Omental fat pad (tissue), 4 donors: Measurements from ENCODE around the gene MDK. TPM values are rescaled to one million over a fixed set of nuclear protein-coding genes. Genes with fewer than 3 reads are reported as not detected.
A peak's percentile ranks its signal among the peaks of the same experiment; 100 is the strongest.

Source experiments
- ATAC-seq: fragments of 150-250 bp; one replicate; pipeline ENCODE4 v1.9.1; 2016; ENCODE audit warnings: mild to moderate bottlenecking, moderate library complexity; ENCODE audit not compliant: low FRiP score
- DNase-seq: peaks from one replicate; pipeline ENCODE4 v3.0.0-alpha.2; 2019; ENCODE audit warnings: low spot score
- total RNA-seq, 4 donors: library from RNA; depleted of rRNA; stranded (reverse); fragments of >200 nt; gene quantifications; one replicate each; pipeline ENCODE4 v1.1.0, GENCODE V29; 2016
- TF ChIP-seq, protein P1 (sequence below), 3 donors: fragments of 450-650 bp; IDR thresholded peaks; one replicate each; pipeline ENCODE4 v1.5.1; 2016 to 2017; ENCODE audit warnings: antibody characterized with exemption in 3 of 3, mild to moderate bottlenecking in 3 of 3, moderate library complexity in 2 of 3

The MDK gene, protein sequence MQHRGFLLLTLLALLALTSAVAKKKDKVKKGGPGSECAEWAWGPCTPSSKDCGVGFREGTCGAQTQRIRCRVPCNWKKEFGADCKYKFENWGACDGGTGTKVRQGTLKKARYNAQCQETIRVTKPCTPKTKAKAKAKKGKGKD
- 10 to 100 TPM; 11.7 to 18.1 (median 15.2) TPM for total RNA-seq

DNA sequence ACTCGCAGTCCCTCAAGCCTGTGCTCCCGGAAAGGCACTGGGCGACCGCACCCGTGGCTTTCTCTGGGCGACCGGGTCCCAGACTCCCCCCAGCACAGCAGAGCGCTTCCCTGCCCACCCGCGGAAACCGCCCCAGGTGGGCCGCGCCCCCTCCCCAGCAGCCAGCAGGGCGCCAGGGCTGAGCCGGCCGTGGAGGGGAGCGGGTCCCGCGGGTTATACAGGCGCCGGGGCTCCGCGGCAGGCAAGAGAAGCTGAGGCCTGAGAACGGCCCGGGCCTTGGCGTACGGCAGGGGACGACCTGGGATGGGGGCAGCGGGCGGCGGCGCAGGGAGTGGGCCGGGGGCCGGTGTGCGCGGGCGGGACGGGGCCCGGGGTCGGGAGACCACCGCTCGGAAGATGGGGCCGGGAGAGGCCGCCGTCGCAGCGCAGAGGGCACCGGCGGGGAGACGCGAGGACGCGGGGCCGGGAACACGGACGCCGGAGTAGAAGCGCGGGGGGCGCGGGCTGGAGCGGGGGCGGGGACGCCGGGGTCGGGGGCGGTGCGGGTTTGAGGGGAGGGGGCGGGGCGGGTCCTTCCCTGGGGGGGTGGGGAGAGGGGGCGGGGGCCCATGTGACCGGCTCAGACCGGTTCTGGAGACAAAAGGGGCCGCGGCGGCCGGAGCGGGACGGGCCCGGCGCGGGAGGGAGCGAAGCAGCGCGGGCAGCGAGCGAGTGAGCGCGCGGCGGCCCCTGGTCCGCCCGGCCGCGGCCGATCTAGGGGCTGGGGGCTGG lies at the start of gene MDK:
Gene MDK, plus strand, starts transcription at position 622 of the 771 bp plus-strand sequence. CDS start 389 bp downstream, outside the sequence.
- DNase-seq = no peak
- peak; percentile 8 for ATAC-seq
- TF ChIP-seq, protein P1, sequence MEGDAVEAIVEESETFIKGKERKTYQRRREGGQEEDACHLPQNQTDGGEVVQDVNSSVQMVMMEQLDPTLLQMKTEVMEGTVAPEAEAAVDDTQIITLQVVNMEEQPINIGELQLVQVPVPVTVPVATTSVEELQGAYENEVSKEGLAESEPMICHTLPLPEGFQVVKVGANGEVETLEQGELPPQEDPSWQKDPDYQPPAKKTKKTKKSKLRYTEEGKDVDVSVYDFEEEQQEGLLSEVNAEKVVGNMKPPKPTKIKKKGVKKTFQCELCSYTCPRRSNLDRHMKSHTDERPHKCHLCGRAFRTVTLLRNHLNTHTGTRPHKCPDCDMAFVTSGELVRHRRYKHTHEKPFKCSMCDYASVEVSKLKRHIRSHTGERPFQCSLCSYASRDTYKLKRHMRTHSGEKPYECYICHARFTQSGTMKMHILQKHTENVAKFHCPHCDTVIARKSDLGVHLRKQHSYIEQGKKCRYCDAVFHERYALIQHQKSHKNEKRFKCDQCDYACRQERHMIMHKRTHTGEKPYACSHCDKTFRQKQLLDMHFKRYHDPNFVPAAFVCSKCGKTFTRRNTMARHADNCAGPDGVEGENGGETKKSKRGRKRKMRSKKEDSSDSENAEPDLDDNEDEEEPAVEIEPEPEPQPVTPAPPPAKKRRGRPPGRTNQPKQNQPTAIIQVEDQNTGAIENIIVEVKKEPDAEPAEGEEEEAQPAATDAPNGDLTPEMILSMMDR (IDR thresholded peaks at IDR 0.05) = no peak

DNA sequence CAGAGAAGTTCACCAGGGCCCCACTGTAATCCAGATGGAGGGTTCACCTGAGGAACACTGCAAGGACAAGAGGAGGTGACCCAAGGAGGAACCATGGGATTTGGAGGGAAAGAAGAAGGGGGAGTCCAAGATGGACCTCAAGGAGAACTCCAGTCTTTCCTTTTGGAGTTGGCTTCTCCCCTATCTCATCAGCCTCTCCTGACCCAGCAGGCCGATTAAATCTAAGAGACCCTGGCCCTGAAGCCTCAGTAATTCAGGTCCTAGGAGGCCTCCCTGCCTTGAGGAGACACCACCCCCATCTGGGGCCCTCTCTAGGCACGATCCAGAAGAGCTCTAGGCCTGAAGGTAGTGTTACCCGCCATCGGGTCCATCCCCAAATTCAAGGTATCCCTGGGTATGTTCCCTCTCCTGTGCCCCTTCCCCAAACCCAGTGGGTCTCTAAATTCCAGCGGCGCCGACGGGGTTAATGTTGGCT lies 49.3 kb upstream of the MDK start:
- no peak for ATAC-seq
- DNase-seq = no peak
- TF ChIP-seq, protein P1 (IDR thresholded peaks at IDR 0.05) = no peak

DNA sequence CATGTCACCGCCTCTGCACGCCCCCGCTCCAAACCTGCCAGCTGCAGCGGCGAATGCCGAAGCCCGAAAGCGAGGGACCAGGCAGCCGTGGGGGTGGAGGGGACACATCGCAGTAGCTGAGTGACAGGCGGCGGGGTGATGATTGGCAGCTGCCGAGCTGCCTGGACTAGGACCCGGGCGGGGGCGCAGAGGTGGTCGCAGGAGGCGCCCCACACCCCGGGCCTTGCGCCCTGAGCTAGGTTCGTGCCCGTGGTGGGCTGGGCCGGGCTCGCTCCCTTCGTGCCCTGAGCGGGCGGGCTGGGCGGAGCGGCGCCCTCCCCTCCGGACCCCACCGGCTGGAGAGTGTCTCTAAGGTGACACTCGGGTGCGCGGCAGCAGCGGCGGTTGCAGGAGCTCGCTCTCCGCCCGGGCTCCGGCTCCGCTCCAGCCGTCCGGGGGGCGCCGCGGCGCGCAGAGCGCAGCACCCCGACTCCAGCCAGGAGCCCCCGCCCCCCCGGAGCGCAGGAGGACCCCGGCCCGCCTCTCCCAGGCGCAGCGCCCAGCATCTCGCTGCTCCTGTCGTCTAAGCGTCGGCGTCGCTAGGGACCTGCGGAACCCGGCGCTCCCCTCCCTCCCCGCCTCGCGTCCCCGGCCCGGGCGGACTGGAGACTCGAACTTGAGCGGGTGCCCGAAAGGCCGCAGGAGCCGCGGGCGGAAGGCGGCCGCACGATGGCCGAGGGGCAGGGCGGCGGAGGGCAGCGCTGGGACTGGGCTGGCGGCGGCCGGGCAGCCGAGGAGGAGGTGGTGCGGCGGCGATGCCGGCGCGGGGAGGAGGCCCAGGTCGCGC lies 48.7 kb upstream of the MDK start:
- DNase-seq (no peak), ATAC-seq (peak; percentile 40)
- TF ChIP-seq, protein P1 (IDR thresholded peaks at IDR 0.05) = no peak

DNA sequence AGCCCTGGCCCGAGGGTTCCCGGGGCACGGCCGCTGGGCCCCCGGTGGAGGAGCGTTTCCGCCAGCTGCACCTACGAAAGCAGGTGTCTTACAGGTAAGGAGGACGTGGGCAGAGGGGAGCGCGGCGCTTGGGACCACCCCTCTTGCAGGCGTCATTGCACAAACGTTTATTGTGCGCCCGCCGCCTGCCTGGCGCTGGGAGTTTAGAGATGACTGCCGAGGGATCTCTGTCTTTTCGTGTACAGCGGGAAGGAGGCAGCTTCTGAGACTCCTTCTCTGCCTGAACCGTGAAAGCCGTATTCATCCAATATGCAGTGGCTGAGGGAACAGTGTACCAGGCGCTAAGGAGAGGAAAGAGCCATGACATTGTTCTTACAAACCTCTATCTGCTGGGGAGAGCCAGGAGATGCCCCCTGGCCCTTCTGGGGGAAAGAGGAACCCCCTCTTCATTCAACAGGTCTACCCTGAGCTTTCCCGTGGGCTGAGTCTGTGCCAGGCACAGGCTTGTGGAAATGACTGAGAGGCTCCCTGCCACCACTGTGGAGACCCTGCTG lies 48.0 kb upstream of the MDK start:
- no peak for DNase-seq
- TF ChIP-seq, protein P1 (IDR thresholded peaks at IDR 0.05) = no peak
- no peak for ATAC-seq

DNA sequence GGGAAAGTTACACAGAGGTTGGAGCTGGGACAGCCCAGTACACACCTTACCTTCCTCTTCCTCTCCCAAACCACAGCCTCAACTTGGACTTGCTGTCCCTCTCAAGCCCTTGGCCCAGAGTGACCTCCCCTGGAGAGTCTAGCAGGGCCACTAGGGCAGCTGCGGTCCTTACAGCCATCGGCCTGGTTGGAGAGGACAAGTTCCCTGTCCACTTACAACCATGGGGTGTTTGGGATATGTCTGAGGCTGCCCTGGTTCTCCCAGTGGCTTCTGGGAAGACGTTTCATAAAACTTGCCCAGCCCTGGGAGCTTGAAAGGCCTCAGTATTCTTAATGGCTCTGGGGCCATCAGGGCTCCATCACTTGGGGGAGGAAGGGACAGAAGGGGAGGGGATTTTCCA lies 47.3 kb upstream of the MDK start:
- no peak for DNase-seq
- no peak for ATAC-seq
- TF ChIP-seq, protein P1 (IDR thresholded peaks at IDR 0.05) = no peak

DNA sequence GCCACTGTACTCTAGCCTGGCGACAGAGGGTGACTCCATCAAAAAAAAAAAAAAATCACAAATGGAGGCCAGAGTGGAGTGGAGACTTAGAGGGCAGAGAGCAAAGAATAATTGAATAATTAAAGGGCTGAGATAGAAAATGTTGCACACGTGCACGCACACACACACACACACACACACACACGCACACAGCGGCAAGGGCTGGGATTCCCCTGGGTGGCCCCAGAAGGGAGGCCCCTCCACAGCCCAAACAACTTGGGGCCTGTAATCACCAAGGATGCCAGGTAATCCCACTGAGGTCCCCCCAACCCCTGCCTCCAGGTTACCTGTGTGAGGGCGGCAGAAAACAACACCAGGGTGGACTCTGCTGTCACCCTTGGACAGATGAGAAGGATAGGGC lies 46.2 kb upstream of the MDK start:
- no peak for ATAC-seq
- TF ChIP-seq, protein P1 (IDR thresholded peaks at IDR 0.05) = no peak
- DNase-seq = no peak
